Iris pigment epithelial cell (primary cell): ENCODE measurements around the gene SIDT2.
"Not testable (repeated sequence)": the region's sequence is repeated elsewhere in the genome, so short reads cannot be mapped to it uniquely, and the experiment has no call there.

Source experiments
- DNase-seq: peaks from one replicate; pipeline ENCODE4 v3.0.0-alpha.2; 2011; ENCODE audit warnings: low read depth

SIDT2 gene

GRCh38 chr11:117204283-117205080, 25.9 kb downstream of the SIDT2 start:
- no peak for DNase-seq

GRCh38 chr11:117205211-117205818, 26.8 kb downstream of the SIDT2 start:
- no peak for DNase-seq

GRCh38 chr11:117206111-117206510, 27.6 kb downstream of the SIDT2 start:
- DNase-seq, result not testable (repeated sequence)

- DNase-seq, result not testable (repeated sequence)
Measured at GRCh38 chr11:117206859-117207258, 28.3 kb downstream of the SIDT2 start.

- not testable (repeated sequence) for DNase-seq
Measured at GRCh38 chr11:117207481-117207880, 28.9 kb downstream of the SIDT2 start.

GRCh38 chr11:117208710-117209109, 30.2 kb downstream of the SIDT2 start:
- not testable (repeated sequence) for DNase-seq

- peak; percentile 30 for DNase-seq
Measured at GRCh38 chr11:117209351-117210125, 31.0 kb downstream of the SIDT2 start.

- DNase-seq, result no peak
Measured at GRCh38 chr11:117210620-117211019, 32.1 kb downstream of the SIDT2 start.

GRCh38 chr11:117212697-117213355, 34.3 kb downstream of the SIDT2 start:
- no peak for DNase-seq

GRCh38 chr11:117214404-117215110, 36.0 kb downstream of the SIDT2 start:
- no peak for DNase-seq

- peak; percentile 52 for DNase-seq
Measured at GRCh38 chr11:117217141-117218084, 38.9 kb downstream of the SIDT2 start.

- no peak for DNase-seq
Measured at GRCh38 chr11:117218133-117218915, 39.8 kb downstream of the SIDT2 start.

- no peak for DNase-seq
Measured at GRCh38 chr11:117219001-117219400, 40.5 kb downstream of the SIDT2 start.

- no peak for DNase-seq
Measured at GRCh38 chr11:117219455-117219854, 40.9 kb downstream of the SIDT2 start.

GRCh38 chr11:117219995-117220394, 41.5 kb downstream of the SIDT2 start:
- no peak for DNase-seq

GRCh38 chr11:117220568-117220967, 42.0 kb downstream of the SIDT2 start:
- no peak for DNase-seq

GRCh38 chr11:117220999-117221774, 42.6 kb downstream of the SIDT2 start:
- DNase-seq, result no peak

- peak; percentile 56 for DNase-seq
Measured at GRCh38 chr11:117221775-117222517, 43.4 kb downstream of the SIDT2 start.
